Measurements from ENCODE around the gene GKAP1.

GRCh38 chr9:83706676-83707517 is 110.7 kb downstream of the GKAP1 start:
- TF ChIP-seq, protein P1, sequence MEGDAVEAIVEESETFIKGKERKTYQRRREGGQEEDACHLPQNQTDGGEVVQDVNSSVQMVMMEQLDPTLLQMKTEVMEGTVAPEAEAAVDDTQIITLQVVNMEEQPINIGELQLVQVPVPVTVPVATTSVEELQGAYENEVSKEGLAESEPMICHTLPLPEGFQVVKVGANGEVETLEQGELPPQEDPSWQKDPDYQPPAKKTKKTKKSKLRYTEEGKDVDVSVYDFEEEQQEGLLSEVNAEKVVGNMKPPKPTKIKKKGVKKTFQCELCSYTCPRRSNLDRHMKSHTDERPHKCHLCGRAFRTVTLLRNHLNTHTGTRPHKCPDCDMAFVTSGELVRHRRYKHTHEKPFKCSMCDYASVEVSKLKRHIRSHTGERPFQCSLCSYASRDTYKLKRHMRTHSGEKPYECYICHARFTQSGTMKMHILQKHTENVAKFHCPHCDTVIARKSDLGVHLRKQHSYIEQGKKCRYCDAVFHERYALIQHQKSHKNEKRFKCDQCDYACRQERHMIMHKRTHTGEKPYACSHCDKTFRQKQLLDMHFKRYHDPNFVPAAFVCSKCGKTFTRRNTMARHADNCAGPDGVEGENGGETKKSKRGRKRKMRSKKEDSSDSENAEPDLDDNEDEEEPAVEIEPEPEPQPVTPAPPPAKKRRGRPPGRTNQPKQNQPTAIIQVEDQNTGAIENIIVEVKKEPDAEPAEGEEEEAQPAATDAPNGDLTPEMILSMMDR (IDR thresholded peaks at IDR 0.05; ENCODE audit: borderline replicate concordance, extremely low read depth, low read length, poor library complexity, severe bottlenecking): no peak
- no peak for TF ChIP-seq EZH2 (IDR thresholded peaks at IDR 0.05; ENCODE audit: borderline replicate concordance, low read depth, low read length, severe bottlenecking)
